ENCODE results near the gene DOCK9. TPM values are rescaled to one million over a fixed set of nuclear protein-coding genes. Genes with fewer than 3 reads are reported as not detected.

Gene DOCK9
- polyA plus RNA-seq, 3 donors: 63.2 to 64.1 (median 64.0) TPM

DNA sequence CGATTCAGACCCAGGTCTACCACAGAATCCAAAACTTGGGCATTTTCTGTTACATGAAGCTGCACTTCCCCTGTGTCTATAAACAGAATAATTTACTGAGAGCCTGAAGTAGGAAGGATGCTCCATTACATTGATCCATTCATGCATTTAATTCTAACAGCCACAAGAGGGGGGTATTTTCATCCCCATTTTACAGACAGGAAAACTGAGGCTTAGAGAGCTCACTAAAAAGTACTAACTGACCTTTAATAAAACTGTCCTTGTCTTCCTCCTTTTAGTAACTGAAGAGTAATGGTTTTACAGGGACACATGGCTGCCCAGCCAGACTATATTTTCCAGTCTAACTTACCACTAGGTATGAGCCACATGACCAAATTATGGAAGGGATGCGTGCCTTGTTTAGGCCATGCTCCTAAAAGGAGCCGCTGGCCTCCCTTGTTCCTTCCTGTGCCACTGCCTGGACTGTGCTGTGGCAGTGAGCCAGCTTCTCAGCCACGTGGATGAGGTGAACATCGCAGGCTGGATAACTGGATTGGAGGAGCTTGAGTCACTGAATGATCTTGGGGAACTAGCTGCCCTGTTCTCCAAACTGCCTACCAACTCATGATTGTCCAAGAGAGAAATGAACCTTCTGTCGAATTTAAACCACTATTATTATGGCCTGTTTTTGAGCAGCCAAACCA lies 108.3 kb downstream of the DOCK9 start:
- DNase-seq (ENCODE audit: low read depth in 3 of 3, low spot score in 2 of 3): no peak

- DNase-seq (ENCODE audit: low read depth in 3 of 3, low spot score in 2 of 3): no peak
Measured at GRCh38 chr13:98868932-98869331, 108.9 kb downstream of the DOCK9 start.

DNA sequence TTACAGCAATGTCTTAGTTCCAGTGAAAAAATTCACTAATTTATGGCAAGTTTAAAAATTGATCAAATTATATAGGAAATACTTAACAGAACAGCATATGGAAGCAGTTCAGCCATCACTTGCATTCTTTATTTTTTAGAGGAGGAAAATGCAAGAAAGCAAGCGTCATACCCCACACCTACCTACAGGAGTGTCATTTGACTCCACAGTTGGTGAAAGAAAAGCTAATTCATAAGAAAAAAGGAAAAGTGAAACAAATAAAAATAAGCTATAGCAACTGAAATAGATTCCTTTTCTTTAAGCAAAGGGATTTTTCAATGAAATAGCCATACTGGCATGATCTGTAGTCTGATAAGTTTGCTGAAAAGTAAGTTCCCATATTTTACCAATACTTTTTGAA lies 111.0 kb downstream of the DOCK9 start:
- DNase-seq (ENCODE audit: low read depth in 3 of 3, low spot score in 2 of 3): no peak

DNA sequence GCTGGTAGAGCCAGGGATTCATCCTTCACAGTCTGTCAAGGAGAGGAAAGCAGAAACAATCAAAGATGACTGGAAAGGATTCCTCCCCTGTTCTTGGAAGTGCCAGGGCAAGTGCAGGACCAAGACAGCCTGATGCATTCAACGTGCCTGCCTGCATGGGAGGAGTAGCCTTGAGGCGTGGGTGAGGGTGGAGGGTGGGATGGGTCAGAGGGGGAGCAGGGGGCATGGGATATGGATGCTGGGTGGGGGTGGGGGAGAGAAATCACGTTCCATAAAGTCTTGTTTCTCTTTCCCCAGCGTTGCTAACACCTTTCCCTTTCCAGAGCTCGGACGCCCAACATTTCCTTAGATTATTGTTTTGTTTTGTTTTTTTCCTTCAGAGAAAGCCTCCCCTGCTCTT lies 117.4 kb downstream of the DOCK9 start:
- no peak for DNase-seq (ENCODE audit: low read depth in 3 of 3, low spot score in 2 of 3)

DNA sequence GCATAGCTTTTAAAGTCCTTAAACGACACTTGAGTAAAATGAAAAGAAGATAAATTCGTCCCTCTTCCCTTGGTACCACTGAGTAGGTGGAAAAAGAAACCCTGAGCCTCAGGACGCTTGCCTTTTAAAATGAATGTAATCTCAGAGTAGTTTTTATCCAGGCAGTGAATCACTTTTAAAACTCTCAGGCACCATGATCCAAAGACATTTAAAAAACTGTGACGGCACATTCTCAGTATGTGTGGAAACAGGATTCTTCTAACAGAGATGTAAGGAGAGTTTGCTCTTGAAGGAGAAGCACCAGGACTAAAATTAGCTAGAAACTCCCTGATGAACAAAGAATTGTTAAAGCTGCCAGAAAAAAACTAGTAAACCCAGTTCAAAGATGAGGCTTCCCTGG lies 119.7 kb downstream of the DOCK9 start:
- DNase-seq (ENCODE audit: low read depth in 3 of 3, low spot score in 2 of 3): no peak

DNA sequence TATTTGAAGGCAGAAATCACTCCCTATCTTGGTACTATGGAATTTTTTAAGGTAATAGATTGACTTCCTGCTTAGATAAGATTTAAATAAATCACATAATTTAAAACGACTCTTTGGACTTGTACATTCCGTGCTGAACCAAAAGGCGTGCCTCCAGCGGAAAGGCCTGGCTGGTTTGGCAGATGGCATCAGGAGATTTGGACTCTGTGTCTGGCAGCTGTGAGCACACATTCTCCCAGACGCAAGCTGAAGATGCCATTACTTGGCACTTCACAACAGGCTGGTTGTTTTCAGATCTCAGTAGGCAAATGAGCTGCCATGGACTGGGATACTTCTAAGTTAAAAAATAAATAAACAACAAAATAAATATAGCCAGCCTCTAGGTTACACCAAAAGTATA lies 120.9 kb downstream of the DOCK9 start:
- no peak for DNase-seq (ENCODE audit: low read depth in 3 of 3, low spot score in 2 of 3)

GRCh38 chr13:98854448-98854847 lies 123.4 kb downstream of the DOCK9 start:
- no peak for DNase-seq (ENCODE audit: low read depth in 3 of 3, low spot score in 2 of 3)

DNA sequence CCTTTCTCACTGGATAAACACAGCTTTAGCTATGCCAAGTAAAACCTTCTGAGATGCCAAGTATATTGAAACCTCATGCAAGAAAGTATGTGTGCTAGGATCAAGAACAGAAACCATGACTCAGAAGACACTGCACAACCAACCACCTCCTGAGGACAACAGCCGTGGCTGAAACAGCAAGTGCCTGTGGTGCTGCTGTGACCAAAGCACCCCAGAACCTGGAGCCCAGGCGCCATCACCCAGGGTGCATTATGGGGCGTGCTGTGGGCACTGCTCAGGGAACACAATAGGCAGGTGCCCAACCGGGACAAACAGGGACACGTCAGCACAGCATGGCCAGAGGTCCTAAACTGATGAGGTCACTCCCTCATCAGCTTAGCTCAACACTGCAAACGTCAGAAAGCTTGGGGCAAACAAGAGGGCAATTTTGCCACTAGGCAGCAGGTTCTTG lies 124.1 kb downstream of the DOCK9 start:
- DNase-seq (ENCODE audit: low read depth in 3 of 3, low spot score in 2 of 3): no peak

GRCh38 chr13:98851276-98851675 lies 126.6 kb downstream of the DOCK9 start:
- DNase-seq (ENCODE audit: low read depth in 3 of 3, low spot score in 2 of 3): no peak

- DNase-seq (ENCODE audit: low read depth in 3 of 3, low spot score in 2 of 3): no peak
Measured at GRCh38 chr13:98848746-98849145, 129.1 kb downstream of the DOCK9 start.

DNA sequence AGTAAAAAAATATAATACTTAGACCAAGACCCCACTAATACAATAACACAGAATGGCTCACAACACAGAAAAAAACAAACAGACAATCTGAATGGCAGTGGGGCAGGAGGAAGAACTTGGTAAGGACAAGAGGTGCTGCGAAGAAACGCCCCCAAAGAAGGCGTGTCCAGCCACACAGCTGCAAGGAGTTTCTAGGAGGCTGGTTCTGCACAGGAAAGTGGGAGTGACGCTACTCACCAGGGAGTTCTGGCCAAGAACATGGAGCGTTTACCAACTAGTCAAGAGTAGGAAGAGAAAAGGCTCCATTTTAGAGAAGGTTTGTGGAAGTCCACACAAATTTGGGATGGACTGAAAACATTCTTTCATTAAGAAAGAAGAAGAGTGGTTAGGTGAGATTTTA lies 130.1 kb downstream of the DOCK9 start:
- no peak for DNase-seq (ENCODE audit: low read depth in 3 of 3, low spot score in 2 of 3)

- no peak for DNase-seq (ENCODE audit: low read depth in 3 of 3, low spot score in 2 of 3)
Measured at GRCh38 chr13:98846986-98847385, 130.9 kb downstream of the DOCK9 start.

GRCh38 chr13:98846521-98846920 lies 131.3 kb downstream of the DOCK9 start:
- DNase-seq (ENCODE audit: low read depth in 3 of 3, low spot score in 2 of 3): no peak

DNA sequence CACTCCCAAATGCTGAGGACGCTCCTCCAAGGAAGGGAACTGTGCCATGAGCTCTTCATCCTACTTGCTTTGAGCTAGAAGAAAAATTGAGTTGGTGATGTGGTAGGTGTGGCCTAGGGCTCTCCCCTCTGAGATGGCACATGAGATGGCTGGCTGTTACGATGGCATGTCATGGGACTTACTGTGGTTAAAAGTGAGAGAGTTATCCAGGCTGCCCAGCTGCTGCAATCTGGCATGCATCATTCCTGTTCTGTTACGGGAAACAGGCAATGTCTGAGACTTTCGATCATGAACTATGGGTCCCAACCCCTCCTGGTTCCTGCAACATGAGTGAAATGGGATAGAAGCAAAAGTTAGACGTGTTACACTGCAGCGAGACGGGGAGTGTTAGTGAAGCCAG lies 132.1 kb downstream of the DOCK9 start:
- DNase-seq (ENCODE audit: low read depth in 3 of 3, low spot score in 2 of 3): no peak

DNA sequence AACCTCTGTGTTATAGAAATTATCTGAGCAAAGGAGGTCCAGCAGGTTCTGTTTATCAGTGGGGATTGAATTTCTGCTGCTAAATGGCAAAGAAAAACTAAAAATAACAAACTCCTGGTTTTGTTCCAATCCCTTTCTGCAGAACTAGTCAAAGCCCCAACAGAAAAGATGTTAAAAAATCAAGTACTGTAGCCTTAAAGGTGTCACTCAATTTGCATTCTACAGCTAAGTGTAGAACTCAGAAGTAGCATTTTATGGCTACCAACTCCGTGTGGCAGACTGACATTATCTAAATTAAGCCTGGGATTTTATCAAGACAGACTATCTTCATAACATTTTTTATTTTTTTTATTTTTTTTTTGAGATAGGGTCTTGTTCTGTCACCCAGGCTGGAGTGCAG lies 133.8 kb downstream of the DOCK9 start:
- no peak for DNase-seq (ENCODE audit: low read depth in 3 of 3, low spot score in 2 of 3)

DNA sequence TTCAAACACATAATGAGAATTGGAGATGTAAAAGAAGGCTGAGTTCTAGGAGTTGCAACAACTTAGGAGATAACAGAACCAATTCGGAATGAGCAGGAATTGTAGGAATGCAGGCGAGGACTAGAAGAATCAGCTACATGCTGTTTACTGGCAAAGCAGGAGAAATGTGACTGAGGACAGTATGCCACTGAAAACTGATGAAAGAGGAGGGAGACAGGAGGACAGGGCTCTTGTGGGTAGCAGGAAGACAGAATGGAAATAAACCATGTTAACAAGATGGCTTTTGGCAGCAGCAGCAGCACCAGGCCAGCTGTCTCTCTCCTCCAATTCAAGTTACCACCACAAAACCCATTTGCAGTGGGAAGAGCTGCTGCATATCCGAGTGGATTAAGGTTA lies 134.4 kb downstream of the DOCK9 start:
- no peak for DNase-seq (ENCODE audit: low read depth in 3 of 3, low spot score in 2 of 3)

- peak in 2 of 3 donors; percentile 48 to 63 for DNase-seq (ENCODE audit: low read depth in 3 of 3, low spot score in 2 of 3)
Measured at GRCh38 chr13:98842858-98843481, 134.9 kb downstream of the DOCK9 start.

DNA sequence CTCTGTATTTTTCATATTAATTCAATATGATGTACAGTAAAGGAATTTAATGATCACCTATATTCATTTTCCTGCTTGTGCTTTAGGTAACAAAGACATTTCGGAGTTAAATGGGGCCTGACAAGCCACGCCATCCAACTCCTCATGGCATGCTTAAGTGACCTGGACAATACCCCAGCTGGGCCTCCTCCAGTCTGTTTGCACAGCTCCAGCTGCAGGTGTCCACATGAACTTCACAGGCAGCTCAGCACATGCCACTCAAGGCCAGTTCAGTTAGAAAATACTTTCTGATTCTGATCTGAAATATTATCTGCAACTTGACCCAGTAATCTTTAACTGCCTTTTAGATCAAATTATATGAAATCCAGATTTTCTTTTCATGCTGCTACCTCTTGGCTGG lies 135.8 kb downstream of the DOCK9 start:
- no peak for DNase-seq (ENCODE audit: low read depth in 3 of 3, low spot score in 2 of 3)

DNA sequence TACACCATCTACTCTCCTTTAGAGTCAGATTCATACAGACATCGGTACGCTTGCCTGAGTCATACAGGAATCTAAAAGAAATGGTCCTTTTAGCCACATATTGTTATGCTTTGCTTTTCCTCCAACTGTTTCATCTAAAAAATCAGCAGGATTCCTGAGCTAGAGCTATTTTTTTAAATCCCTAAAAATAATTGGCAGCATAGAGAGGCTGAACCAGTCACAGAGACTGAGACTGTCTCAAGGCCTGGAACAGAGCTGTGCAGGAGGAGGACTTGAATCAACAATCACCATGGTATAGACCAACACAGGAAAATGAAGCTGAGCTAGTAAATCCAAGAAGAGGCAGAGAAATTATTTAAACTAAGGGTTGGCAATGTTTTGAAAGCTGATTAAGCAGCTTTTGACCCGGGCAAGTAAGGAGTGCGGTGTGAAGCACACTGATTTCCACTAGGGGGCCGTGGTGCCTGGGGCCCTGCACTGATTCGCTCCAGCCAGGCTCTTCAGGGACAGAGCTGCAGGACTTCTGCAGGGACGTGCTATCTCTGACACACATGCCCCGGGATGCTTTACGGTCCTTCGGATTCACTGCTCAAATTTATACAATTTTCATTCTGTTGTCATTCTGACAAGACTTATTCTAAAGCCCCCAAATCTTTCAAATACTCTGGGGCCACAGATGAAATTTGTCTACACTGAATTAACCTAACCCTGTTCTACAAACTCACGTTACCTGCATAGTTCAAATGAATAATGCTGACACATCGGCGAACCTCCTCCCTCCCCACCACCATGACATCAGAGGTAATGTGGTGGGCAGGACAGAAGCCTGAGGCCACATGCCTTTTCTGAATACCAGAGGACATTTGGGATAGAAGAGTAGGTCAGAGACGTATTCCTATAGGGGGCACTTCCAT lies 137.8 kb downstream of the DOCK9 start:
- no peak for DNase-seq (ENCODE audit: low read depth in 3 of 3, low spot score in 2 of 3)

DNA sequence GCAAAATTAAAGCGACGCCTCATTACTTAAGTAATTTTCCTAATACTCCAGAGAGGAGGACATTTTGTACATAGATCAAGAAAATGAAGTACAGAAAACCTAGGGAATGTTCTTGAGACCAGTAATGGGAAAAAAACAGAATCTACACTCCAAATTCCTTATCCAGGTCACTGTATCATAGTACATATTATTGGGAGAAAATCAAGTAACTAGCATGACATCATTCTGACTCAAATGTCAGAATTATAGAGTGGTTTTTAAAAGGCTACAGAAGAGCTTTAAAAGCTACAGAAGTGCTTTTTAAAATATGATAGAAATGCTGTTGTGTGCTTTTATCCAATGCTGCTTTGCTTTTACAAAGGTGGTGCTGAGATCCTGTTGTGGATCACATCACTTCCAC lies 139.1 kb downstream of the DOCK9 start:
- DNase-seq (ENCODE audit: low read depth in 3 of 3, low spot score in 2 of 3): no peak

GRCh38 chr13:98837896-98838295 lies 140.0 kb downstream of the DOCK9 start:
- DNase-seq (ENCODE audit: low read depth in 3 of 3, low spot score in 2 of 3): no peak

- no peak for DNase-seq (ENCODE audit: low read depth in 3 of 3, low spot score in 2 of 3)
Measured at GRCh38 chr13:98835156-98835555, 142.7 kb downstream of the DOCK9 start.
